ENCODE results near the gene THSD8. TPM values are rescaled to one million over a fixed set of nuclear protein-coding genes. Genes with fewer than 3 reads are reported as not detected.

Gene THSD8
- total and polyA plus RNA-seq, 2 of the 8 experiments (the other 6 are each of a cell fraction or from before 2014, with no cell fraction given): 8.2 to 42.3 TPM

DNA sequence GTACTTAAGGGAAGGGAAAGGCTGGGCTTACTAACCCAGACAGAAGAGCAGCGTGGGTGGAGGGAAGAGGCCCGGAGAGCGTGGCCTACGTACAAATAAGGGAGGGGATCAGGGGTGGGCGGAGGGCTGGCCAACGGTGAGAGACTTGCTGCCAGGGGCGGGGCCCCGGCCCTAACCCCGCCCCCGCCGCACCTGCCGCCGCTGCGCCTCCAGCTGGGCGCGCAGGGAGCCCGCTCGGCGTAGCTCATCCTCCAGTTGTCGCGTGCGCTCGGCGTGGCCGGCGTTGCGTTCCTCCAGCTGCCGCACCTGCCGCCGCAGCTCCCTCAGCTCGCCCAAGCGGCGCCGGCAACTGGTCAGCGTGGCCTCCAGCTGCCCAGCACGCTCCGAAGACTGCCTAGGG, 32.2 kb upstream of the THSD8 start (continued):
- TF ChIP-seq CHD7 (IDR thresholded peaks at IDR 0.05; ENCODE audit: insufficient replicate concordance, low read length) (no peak), CEBPB (IDR thresholded peaks at IDR 0.05; ENCODE audit: low read depth, low read length) (no peak), SAP30 (IDR thresholded peaks at IDR 0.05; ENCODE audit: insufficient read depth, insufficient replicate concordance, low read length) (no peak), SIN3A (conservative IDR thresholded peaks at IDR 0.05 in 1 of 2, IDR thresholded peaks at IDR 0.05 in 1 of 2; ENCODE audit: low read depth in 1 of 2, low read length in 2 of 2) (peak; percentile 49 to 82; a peak in 2 of 4 replicates), BCL11A (IDR thresholded peaks at IDR 0.05; ENCODE audit: low read depth in 2 of 2, low read length in 2 of 2) (no peak)
- TF ChIP-seq, protein P1, sequence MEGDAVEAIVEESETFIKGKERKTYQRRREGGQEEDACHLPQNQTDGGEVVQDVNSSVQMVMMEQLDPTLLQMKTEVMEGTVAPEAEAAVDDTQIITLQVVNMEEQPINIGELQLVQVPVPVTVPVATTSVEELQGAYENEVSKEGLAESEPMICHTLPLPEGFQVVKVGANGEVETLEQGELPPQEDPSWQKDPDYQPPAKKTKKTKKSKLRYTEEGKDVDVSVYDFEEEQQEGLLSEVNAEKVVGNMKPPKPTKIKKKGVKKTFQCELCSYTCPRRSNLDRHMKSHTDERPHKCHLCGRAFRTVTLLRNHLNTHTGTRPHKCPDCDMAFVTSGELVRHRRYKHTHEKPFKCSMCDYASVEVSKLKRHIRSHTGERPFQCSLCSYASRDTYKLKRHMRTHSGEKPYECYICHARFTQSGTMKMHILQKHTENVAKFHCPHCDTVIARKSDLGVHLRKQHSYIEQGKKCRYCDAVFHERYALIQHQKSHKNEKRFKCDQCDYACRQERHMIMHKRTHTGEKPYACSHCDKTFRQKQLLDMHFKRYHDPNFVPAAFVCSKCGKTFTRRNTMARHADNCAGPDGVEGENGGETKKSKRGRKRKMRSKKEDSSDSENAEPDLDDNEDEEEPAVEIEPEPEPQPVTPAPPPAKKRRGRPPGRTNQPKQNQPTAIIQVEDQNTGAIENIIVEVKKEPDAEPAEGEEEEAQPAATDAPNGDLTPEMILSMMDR (IDR thresholded peaks at IDR 0.05; ENCODE audit: control extremely low read depth in 1 of 3, insufficient read depth in 1 of 3, low read depth in 1 of 3, low read length in 3 of 3): peak in 1 of 3 experiments; percentile 21; a peak in 1 of 4 replicates
- TF ChIP-seq, protein P2, sequence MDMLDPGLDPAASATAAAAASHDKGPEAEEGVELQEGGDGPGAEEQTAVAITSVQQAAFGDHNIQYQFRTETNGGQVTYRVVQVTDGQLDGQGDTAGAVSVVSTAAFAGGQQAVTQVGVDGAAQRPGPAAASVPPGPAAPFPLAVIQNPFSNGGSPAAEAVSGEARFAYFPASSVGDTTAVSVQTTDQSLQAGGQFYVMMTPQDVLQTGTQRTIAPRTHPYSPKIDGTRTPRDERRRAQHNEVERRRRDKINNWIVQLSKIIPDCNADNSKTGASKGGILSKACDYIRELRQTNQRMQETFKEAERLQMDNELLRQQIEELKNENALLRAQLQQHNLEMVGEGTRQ (IDR thresholded peaks at IDR 0.05; ENCODE audit: low read length): no peak

Data from H1 (cell line).